Ovary (tissue), 9 donors: ENCODE measurements around the gene MAP7D1. TPM values are rescaled to one million over a fixed set of nuclear protein-coding genes. Genes with fewer than 3 reads are reported as not detected.

ENCODE experiments used
- DNase-seq, 5 donors: peaks; one replicate each; pipeline ENCODE4 v3.0.0-alpha.2; 2019 to 2020
- H3K27ac ChIP-seq, 2 donors: fragments of 200-600 bp; one replicate each; pipeline versions ENCODE4 v1.5.1 to v1.8.0; 2019 to 2022
- H3K27me3 ChIP-seq: fragments of 200-600 bp; one replicate; pipeline ENCODE4 v1.8.0; 2022
- H3K36me3 ChIP-seq: fragments of 200-600 bp; sonication (generic); one replicate; pipeline ENCODE4 v1.5.1; 2019
- H3K4me1 ChIP-seq: one replicate; pipeline ENCODE4 v1.8.1; 2013; ENCODE audit warnings: mild to moderate bottlenecking, moderate library complexity; ENCODE audit not compliant: insufficient read depth
- H3K4me3 ChIP-seq: fragments of 200-600 bp; sonication (generic); one replicate; pipeline ENCODE4 v1.5.1; 2017
- H3K9me3 ChIP-seq, 2 donors: fragments of 200-600 bp in 1 of 2; sonication (generic) in 1 of 2; one replicate each; pipeline versions ENCODE4 v1.5.1 to v1.8.1; 2013 to 2019; ENCODE audit warnings: mild to moderate bottlenecking in 1 of 2, moderate library complexity in 1 of 2
- EP300 ChIP-seq: sonication (generic); formaldehyde crosslinking; IDR thresholded peaks from one replicate; pipeline ENCODE4 v1.6.1; 2017; ENCODE audit warnings: antibody characterized with exemption
- POLR2A ChIP-seq: fragments of 450-650 bp; IDR thresholded peaks from one replicate; pipeline ENCODE4 v1.6.1; 2017; ENCODE audit warnings: antibody characterized with exemption, mild to moderate bottlenecking, moderate library complexity
- WGBS, 3 donors: extraction: QIAGEN DNeasy Blood & Tissue Kit in 1 of 3; methylation state at CpG; one replicate each; pipeline versions ENCODE4 v1.1.5 to v1.1.7; 2013 to 2017; 5-methylcytosine and 5-hydroxymethylcytosine counted together
- intact Hi-C, 4 donors: fragments of 100-400 bp; cut with DNase I; formaldehyde crosslinking; loops; one replicate each; pipeline versions ENCODE4 v1.11.0 to v1.15.1; 2022 to 2023
- polyA plus RNA-seq, 2 donors: library from polyadenylated mRNA; stranded (reverse); fragments of 200-250 nt in 1 of 2; fragments of 350-450 nt in 1 of 2; fragmentation: Illumina TruSeq in 1 of 2; extraction: RNeasy Lipid Tissue Mini Kit (QIAGEN cat#74804) in 1 of 2; gene quantifications; one replicate each; pipeline ENCODE4 v1.2.3, GENCODE V29; 2013 to 2014
- total RNA-seq, 7 donors: library from RNA; depleted of rRNA in 2 of 7; stranded (reverse); fragments of >200 nt in 2 of 7; fragmentation: NEBNext Ultra II Directional in 3 of 7; extraction: Animal tissue kit (Norgen Biotek cat#: 25700) in 3 of 7; gene quantifications; one replicate each; pipeline versions ENCODE4 v1.1.0 to v1.2.4, GENCODE V29; 2016 to 2023
- TF ChIP-seq, protein P1 (sequence below), 3 donors: fragments of 450-650 bp in 2 of 3; fragments of 200-600 bp in 1 of 3; IDR thresholded peaks; one replicate each; pipeline versions ENCODE4 v1.5.1 to v1.8.0; 2016 to 2022; ENCODE audit warnings: antibody characterized with exemption in 3 of 3, mild to moderate bottlenecking in 1 of 3
- donor health status: DM: no; HTN: no; CAD: no; lungs with moderate emphysema.
- donor health status: DM: no; HTN: no; CAD: no.
- donor health status: Bipolar disorder and iron deficiency.
- donor health status: DM: yes; HTN: yes; CAD: no.
- donor health status: DM: no; HTN: no; CAD: no.
- donor health status: DM: yes; HTN: yes; CAD: no.

The MAP7D1 gene
- total and polyA plus RNA-seq, 9 donors, result 31.4 to 99.1 (median 64.1) TPM

DNA sequence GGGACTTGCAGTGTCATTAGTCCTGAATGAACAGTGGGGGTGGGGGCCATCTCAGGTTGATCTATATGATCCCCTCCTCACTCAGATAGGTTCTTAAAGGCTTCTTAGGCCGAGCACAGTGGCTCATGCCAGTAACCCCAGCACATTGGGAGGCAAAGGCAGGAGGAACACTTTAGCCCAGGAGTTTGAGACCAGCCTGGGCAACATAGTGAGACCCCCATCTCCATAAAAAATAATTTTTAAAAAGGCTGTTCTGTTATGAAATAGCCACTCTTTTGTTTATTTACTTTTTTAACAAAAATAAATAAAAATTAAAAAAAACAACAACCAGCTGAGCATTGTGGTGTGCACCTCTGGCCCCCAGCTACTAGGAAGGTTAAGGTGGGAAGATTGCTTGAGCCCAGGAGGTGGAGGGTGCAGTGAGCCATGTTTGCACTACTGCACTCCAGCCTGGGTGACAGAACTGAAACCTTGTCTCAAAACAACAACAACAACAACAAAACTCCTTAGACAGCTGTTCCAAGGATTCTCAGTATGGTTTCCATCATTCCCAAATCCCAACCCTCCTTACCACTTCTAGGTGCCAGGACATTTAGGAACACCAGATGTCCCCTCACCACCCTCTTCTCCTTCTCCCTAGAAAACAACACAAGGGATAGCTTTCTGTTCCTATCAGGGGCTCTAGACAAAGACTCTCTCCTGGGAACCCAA, 4.7 kb upstream of the MAP7D1 start:
- no peaks in the 10 kb centered on the region for H3K27me3 ChIP-seq
- no peaks in the 10 kb centered on the region for H3K9me3 ChIP-seq
- H3K4me3 ChIP-seq, result no peak overlapping the region
- TF ChIP-seq, protein P1, sequence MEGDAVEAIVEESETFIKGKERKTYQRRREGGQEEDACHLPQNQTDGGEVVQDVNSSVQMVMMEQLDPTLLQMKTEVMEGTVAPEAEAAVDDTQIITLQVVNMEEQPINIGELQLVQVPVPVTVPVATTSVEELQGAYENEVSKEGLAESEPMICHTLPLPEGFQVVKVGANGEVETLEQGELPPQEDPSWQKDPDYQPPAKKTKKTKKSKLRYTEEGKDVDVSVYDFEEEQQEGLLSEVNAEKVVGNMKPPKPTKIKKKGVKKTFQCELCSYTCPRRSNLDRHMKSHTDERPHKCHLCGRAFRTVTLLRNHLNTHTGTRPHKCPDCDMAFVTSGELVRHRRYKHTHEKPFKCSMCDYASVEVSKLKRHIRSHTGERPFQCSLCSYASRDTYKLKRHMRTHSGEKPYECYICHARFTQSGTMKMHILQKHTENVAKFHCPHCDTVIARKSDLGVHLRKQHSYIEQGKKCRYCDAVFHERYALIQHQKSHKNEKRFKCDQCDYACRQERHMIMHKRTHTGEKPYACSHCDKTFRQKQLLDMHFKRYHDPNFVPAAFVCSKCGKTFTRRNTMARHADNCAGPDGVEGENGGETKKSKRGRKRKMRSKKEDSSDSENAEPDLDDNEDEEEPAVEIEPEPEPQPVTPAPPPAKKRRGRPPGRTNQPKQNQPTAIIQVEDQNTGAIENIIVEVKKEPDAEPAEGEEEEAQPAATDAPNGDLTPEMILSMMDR (IDR thresholded peaks at IDR 0.05), result no peak
- TF ChIP-seq EP300, result no peak
- TF ChIP-seq POLR2A, result no peak
- intact Hi-C loops, result loop anchor here in 3 of 4 donors (5.0 to 10.0 kb wide), 4 partner anchors 36 to 274 kb away; partner anchors contain the start of gene THRAP3 (in 1 of the 3)
- 0 to 17% (median 8%) methylated on average over 1 of the region's 1 CpG for WGBS, 3 donors
- peak overlapping the region; percentile 72 to 74 for H3K27ac ChIP-seq
- no peaks in the 10 kb centered on the region for H3K36me3 ChIP-seq
- peaks cover 6% of the 10 kb centered on the region for H3K4me1 ChIP-seq
- DNase-seq, result no peak

DNA sequence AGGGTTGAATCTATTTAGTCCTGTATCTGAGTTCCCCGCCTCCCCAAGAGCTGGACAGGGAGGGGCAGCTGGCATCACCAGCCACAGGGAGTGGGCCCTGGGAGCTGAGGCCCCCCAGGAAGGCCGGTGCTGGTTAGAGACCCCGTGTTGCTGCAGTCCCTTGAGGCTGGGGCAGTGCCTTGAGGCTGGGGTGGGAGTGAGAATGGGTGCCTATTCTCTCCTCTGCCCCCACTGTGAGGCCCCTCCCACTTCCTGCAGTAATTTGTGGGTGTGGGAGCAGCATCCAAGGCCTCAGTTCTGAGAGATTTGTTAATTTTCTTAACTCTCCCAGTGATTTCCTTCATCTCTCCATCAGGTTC, 4.1 kb upstream of the MAP7D1 start:
- peak in 1 of 5 donors; percentile 50 for DNase-seq
- Histone ChIP-seq H3K4me3 (no peak overlapping the region), H3K4me1 (peaks cover 6% of the 10 kb centered on the region), H3K27ac (peak overlapping the region in 1 of 2 donors; percentile 74), H3K36me3 (no peaks in the 10 kb centered on the region), H3K9me3 (no peaks in the 10 kb centered on the region), H3K27me3 (no peaks in the 10 kb centered on the region)
- intact Hi-C loops, result loop anchor here in 3 of 4 donors (5.0 to 10.0 kb wide), 4 partner anchors 35 to 273 kb away; partner anchors contain the start of gene THRAP3 (in 1 of the 3)
- WGBS, 3 donors, result 30 to 44% (median 43%) methylated on average over 3 of the region's 3 CpGs
- TF ChIP-seq POLR2A, result no peak
- TF ChIP-seq, protein P1 (IDR thresholded peaks at IDR 0.05), result no peak
- TF ChIP-seq EP300, result no peak

DNA sequence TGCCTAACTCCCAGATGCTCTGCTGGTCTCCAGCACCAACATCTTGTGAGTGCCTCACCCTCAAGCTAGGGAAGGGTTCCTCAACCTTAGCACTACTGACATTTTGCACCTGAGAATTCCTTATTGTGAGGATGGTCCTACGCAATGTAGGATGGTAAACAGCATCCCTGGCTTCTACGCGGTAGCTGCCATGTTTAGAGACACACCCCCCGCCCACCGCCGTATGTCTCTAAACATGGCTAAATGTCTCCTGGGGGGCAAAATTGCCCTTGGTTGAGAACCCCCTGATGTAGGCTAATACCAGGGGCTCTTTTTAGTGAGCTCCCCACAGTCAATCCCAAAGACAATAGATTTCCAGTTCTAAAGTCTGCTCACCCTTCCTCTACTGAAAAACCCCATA, 2.5 kb upstream of the MAP7D1 start:
- 90 to 95% (median 91%) methylated on average over 6 of the region's 6 CpGs for WGBS, 3 donors
- intact Hi-C loops, result loop anchor here in 3 of 4 donors (5.0 to 10.0 kb wide), 4 partner anchors 34 to 271 kb away; partner anchors contain the start of gene THRAP3 (in 1 of the 3)
- Histone ChIP-seq H3K27me3 (no peaks in the 10 kb centered on the region), H3K27ac (no peak overlapping the region), H3K4me3 (no peak overlapping the region), H3K36me3 (no peaks in the 10 kb centered on the region), H3K9me3 (no peaks in the 10 kb centered on the region), H3K4me1 (peaks cover 14% of the 10 kb centered on the region)
- DNase-seq, result no peak
- TF ChIP-seq, protein P1 (IDR thresholded peaks at IDR 0.05), result no peak
- no peak for TF ChIP-seq EP300
- TF ChIP-seq POLR2A, result no peak

DNA sequence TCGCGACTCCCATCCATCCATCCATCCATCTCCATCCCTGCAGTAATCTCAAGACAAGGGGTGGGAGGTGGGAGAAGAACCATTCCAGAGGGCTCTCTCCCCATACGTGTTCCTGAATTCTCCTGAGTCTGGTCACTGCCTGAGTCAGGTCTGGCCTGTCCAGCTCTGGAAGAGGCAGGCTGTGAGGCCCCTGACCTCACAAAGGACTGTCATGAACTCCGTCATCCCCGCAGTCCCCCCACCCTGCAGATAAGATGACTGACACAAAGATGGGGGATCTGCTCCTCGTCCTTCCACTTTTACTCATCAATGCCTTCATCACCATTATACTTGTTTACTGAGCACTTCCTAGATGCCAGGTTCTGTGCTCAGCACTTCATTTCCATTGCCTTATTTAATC, 1.6 kb upstream of the MAP7D1 start:
- no peak for DNase-seq
- no peaks in the 10 kb centered on the region for H3K36me3 ChIP-seq
- no peaks in the 10 kb centered on the region for H3K9me3 ChIP-seq
- H3K4me1 ChIP-seq, result peaks cover 14% of the 10 kb centered on the region
- H3K27me3 ChIP-seq, result no peaks in the 10 kb centered on the region
- intact Hi-C loops, result loop anchor here in 3 of 4 donors (5.0 to 10.0 kb wide), 4 partner anchors 33 to 270 kb away; partner anchors contain the start of gene THRAP3 (in 1 of the 3)
- no peak overlapping the region for H3K4me3 ChIP-seq
- TF ChIP-seq POLR2A, result no peak
- no peak for TF ChIP-seq EP300
- TF ChIP-seq, protein P1 (IDR thresholded peaks at IDR 0.05), result no peak
- no peak overlapping the region for H3K27ac ChIP-seq
- 91 to 94% (median 92%) methylated on average over 6 of the region's 6 CpGs for WGBS, 3 donors
